Measurements from ENCODE around the gene RNF41.

DNA sequence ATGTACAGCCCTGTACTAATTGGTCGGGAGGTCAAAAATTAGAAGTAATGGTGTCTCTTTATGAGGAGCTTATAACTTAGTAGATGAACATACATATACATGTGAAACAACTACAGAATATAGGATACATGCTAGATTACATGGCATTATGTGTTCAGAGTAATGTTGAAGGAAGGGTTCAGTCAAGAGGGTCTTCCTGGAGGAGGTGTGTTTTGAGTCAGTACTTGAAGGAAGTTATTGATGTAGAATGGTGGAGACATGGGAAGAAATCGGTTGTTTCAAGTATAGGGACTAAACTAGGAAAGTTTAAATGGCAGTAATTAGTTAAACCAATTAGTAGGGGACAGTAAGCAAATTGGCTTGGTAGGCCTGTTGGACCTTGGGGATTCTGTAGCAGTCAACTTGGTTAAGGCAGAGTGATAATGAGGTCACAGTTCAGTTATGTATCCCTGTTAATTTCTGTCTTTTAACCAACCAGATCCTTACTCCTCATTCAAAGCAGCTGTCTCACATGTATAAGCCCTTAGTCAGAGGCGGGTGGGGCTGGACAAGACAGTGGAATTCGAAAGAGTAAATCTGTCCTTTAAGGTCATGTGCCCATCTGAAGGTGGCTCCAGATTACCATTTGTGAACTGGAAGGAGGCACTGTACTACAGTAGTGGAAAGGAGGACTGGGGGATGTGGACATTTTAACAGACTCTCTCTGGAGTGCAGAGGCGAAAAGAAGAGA, 39.9 kb upstream of the RNF41 start:
- no peak for TF ChIP-seq EZH2 (IDR thresholded peaks at IDR 0.05; ENCODE audit: insufficient read depth, poor library complexity, severe bottlenecking)
- no peak for TF ChIP-seq EZH2phosphoT487 (IDR thresholded peaks at IDR 0.05; ENCODE audit: insufficient read depth, low read depth)

Data from GM23248 (cell line).